CD14-positive monocyte (primary cell): Measurements from ENCODE around the gene STARD6. TPM values are rescaled to one million over a fixed set of nuclear protein-coding genes. Genes with fewer than 3 reads are reported as not detected.

Experiments
- DNase-seq, 3 donors: peaks; one replicate each; pipeline ENCODE4 v3.0.0-alpha.2; 2011 to 2022
- H2AFZ ChIP-seq: 2 replicates; pipeline ENCODE4 v1.6.0; 2012; ENCODE audit warnings: mild to moderate bottlenecking, low read depth, low read length, inconsistent platforms; ENCODE audit not compliant: insufficient read depth, poor library complexity, severe bottlenecking
- H3K27ac ChIP-seq, 2 donors: 1 replicate in 1 of 2; 2 replicates in 1 of 2; pipeline ENCODE4 v1.5.1; 2012 to 2013; ENCODE audit warnings: low read length in 2 of 2, control low read depth in 1 of 2, inconsistent platforms in 1 of 2, low read depth in 1 of 2, mild to moderate bottlenecking in 1 of 2
- H3K27me3 ChIP-seq, 2 donors: one replicate each; pipeline versions ENCODE4 v1.6.0 to v1.6.1; 2011 to 2013; ENCODE audit warnings: low read length in 2 of 2; ENCODE audit not compliant: control insufficient read depth in 2 of 2, insufficient read depth in 2 of 2
- H3K36me3 ChIP-seq, 2 donors: replicated peaks in 1 of 2; 1 replicate in 1 of 2; 2 replicates in 1 of 2; pipeline versions ENCODE4 v1.5.1 to v1.6.1; 2012 to 2013; ENCODE audit warnings: low read length in 2 of 2, control low read depth in 1 of 2, inconsistent platforms in 1 of 2, mild to moderate bottlenecking in 1 of 2; ENCODE audit not compliant: insufficient read depth in 2 of 2, control insufficient read depth in 1 of 2
- H3K4me1 ChIP-seq, 2 donors: 1 replicate in 1 of 2; 2 replicates in 1 of 2; pipeline versions ENCODE4 v1.5.1 to v1.6.1; 2012 to 2013; ENCODE audit warnings: low read length in 2 of 2, control low read depth in 1 of 2, inconsistent platforms in 1 of 2, mild to moderate bottlenecking in 1 of 2, moderate library complexity in 1 of 2; ENCODE audit not compliant: insufficient read depth in 2 of 2, control insufficient read depth in 1 of 2
- H3K4me2 ChIP-seq: replicated peaks from 2 replicates; pipeline ENCODE3; 2012; ENCODE audit warnings: low read length, moderate library complexity, mild to moderate bottlenecking; ENCODE audit not compliant: poor library complexity, severe bottlenecking; ENCODE audit errors: extremely low read depth
- H3K4me3 ChIP-seq, 3 experiments: fragments of 200-600 bp in 1 of 3; sonication (generic) in 1 of 3; replicated peaks in 1 of 3; 1 replicate in 2 of 3; 2 replicates in 1 of 3; pipeline ENCODE4 v1.5.1; 2011 to 2013; ENCODE audit warnings: low read length in 3 of 3, mild to moderate bottlenecking in 3 of 3, control low read depth in 2 of 3, low read depth in 2 of 3, inconsistent platforms in 1 of 3, moderate library complexity in 1 of 3
- H3K79me2 ChIP-seq: 2 replicates; pipeline ENCODE4 v1.6.0; 2012; ENCODE audit warnings: mild to moderate bottlenecking, control low read depth, inconsistent platforms, low read length, moderate library complexity; ENCODE audit not compliant: insufficient read depth
- H3K9ac ChIP-seq: 2 replicates; pipeline ENCODE4 v1.6.0; 2017; ENCODE audit warnings: low read length, mild to moderate bottlenecking; ENCODE audit not compliant: insufficient read depth, poor library complexity, severe bottlenecking
- H3K9me3 ChIP-seq, 2 donors: replicated peaks in 1 of 2; 1 replicate in 1 of 2; 2 replicates in 1 of 2; pipeline versions ENCODE4 v1.5.1 to v1.6.1; 2012 to 2013; ENCODE audit warnings: low read length in 2 of 2, control low read depth in 1 of 2; ENCODE audit not compliant: control insufficient read depth in 1 of 2, insufficient read depth in 1 of 2
- H4K20me1 ChIP-seq: 2 replicates; pipeline ENCODE4 v1.6.0; 2012; ENCODE audit warnings: mild to moderate bottlenecking, low read length, control low read depth, moderate library complexity; ENCODE audit not compliant: insufficient read depth
- H3K27ac Mint-ChIP-seq, 7 donors: one replicate each; pipeline ENCODE4 v1.8.0; 2020; ENCODE audit warnings: mild to moderate bottlenecking in 7 of 7, mixed read lengths in 7 of 7, moderate library complexity in 6 of 7, inconsistent platforms in 2 of 7
- H3K27me3 Mint-ChIP-seq, 3 donors: one replicate each; pipeline ENCODE4 v1.8.0; 2021 to 2022; ENCODE audit warnings: low read depth in 3 of 3, mild to moderate bottlenecking in 3 of 3, mixed read lengths in 3 of 3, moderate library complexity in 3 of 3, inconsistent platforms in 1 of 3
- H3K36me3 Mint-ChIP-seq, 2 donors: one replicate each; pipeline ENCODE4 v1.8.0; 2020; ENCODE audit warnings: mixed read lengths in 2 of 2, inconsistent platforms in 1 of 2, mild to moderate bottlenecking in 1 of 2
- H3K4me1 Mint-ChIP-seq: one replicate; pipeline ENCODE4 v1.8.0; 2020; ENCODE audit warnings: mild to moderate bottlenecking, mixed read lengths
- H3K4me3 Mint-ChIP-seq, 2 donors: one replicate each; pipeline ENCODE4 v1.8.0; 2020; ENCODE audit warnings: mild to moderate bottlenecking in 2 of 2, mixed read lengths in 2 of 2, moderate library complexity in 1 of 2
- H3K9me3 Mint-ChIP-seq, 7 donors: one replicate each; pipeline ENCODE4 v1.8.0; 2020 to 2022; ENCODE audit warnings: mixed read lengths in 7 of 7, mild to moderate bottlenecking in 6 of 7, moderate library complexity in 6 of 7, inconsistent platforms in 2 of 7
- CTCF ChIP-seq: fragments of 200-600 bp; IDR thresholded peaks from one replicate; pipeline ENCODE4 v1.8.0; 2022; ENCODE audit warnings: antibody characterized with exemption, mild to moderate bottlenecking
- WGBS: methylation state at CpG from one replicate; pipeline ENCODE4 v1.1.5; 2013; ENCODE audit warnings: missing lambda C conversion rate; ENCODE audit not compliant: insufficient coverage; 5-methylcytosine and 5-hydroxymethylcytosine counted together
- intact Hi-C, 2 donors: fragments of 100-400 bp; cut with micrococcal nuclease; formaldehyde crosslinking; loops; one replicate each; pipeline versions ENCODE4 v1.15.0 to v1.15.1; 2023
- polyA plus RNA-seq, 3 donors: library from polyadenylated mRNA; depleted of rRNA in 1 of 3; unstranded in 2 of 3; stranded (reverse) in 1 of 3; fragments of 300-500 nt in 2 of 3; fragments of >200 nt in 1 of 3; fragmentation: Illumina TruSeq in 2 of 3; gene quantifications; 1 replicate in 2 of 3; 2 replicates in 1 of 3; pipeline ENCODE4 v1.2.3, GENCODE V29; 2012 to 2021

STARD6 gene
- polyA plus RNA-seq, 3 donors, result not detected

- no peak overlapping the region for H2AFZ ChIP-seq
- Mint-ChIP-seq H3K4me1 (peaks cover 16% of the 10 kb centered on the region), H3K36me3 (peaks cover 55 to 56% of the 10 kb centered on the region in 2 donors), H3K9me3 (peaks cover 0 to 1% (median 0%) of the 10 kb centered on the region in 7 donors), H3K4me3 (no peak overlapping the region), H3K27ac (peak overlapping the region in 2 of 7 donors; percentile 28 to 38), H3K27me3 (no peaks in the 10 kb centered on the region)
- DNase-seq, result no peak
- no peaks in the 10 kb centered on the region for H3K27me3 ChIP-seq
- H4K20me1 ChIP-seq, result no peaks in the 10 kb centered on the region
- no peak overlapping the region for H3K4me3 ChIP-seq
- no peak overlapping the region for H3K27ac ChIP-seq
- TF ChIP-seq CTCF, result no peak
- peaks cover 68 to 88% of the 10 kb centered on the region in 2 donors for H3K36me3 ChIP-seq
- no peaks in the 10 kb centered on the region for H3K4me1 ChIP-seq
- H3K9ac ChIP-seq, result no peak overlapping the region
- H3K9me3 ChIP-seq, result no peaks in the 10 kb centered on the region
- intact Hi-C loops, result no loop called here
- no peak overlapping the region for H3K4me2 ChIP-seq
- H3K79me2 ChIP-seq, result peaks cover 4% of the 10 kb centered on the region
Observed at GRCh38 chr18:54280220-54280569, 77.5 kb downstream of the STARD6 start.

- Histone ChIP-seq H3K79me2 (peaks cover 4% of the 10 kb centered on the region), H3K9ac (no peak overlapping the region), H3K4me2 (no peak overlapping the region), H3K4me3 (no peak overlapping the region), H3K4me1 (no peaks in the 10 kb centered on the region), H3K9me3 (no peaks in the 10 kb centered on the region), H4K20me1 (no peaks in the 10 kb centered on the region), H3K27ac (no peak overlapping the region), H3K27me3 (no peaks in the 10 kb centered on the region), H2AFZ (no peak overlapping the region), H3K36me3 (peaks cover 64 to 86% of the 10 kb centered on the region in 2 donors)
- WGBS, result 100% methylated on average over 1 of the region's 5 CpGs
- peak overlapping the region in 2 of 7 donors; percentile 28 to 38 for H3K27ac Mint-ChIP-seq
- no peak for DNase-seq
- intact Hi-C loops, result loop anchor here in 1 of 2 donors (10.0 kb wide), 1 partner anchor 75 kb away; the partner anchor contains the start of genes C18orf54 and STARD6
- H3K9me3 Mint-ChIP-seq, result peaks cover 0 to 1% (median 0%) of the 10 kb centered on the region in 7 donors
- peaks cover 49 to 52% of the 10 kb centered on the region in 2 donors for H3K36me3 Mint-ChIP-seq
- peaks cover 21% of the 10 kb centered on the region for H3K4me1 Mint-ChIP-seq
- no peak overlapping the region for H3K4me3 Mint-ChIP-seq
- H3K27me3 Mint-ChIP-seq, result no peaks in the 10 kb centered on the region
- no peak for TF ChIP-seq CTCF
Observed at GRCh38 chr18:54279477-54280219, 78.0 kb downstream of the STARD6 start.
